Stimulated activated CD8-positive, alpha-beta memory T cell treated with anti-CD3 and anti-CD28 coated beads, Interleukin-12 subunit alpha, Interleukin-12 subunit beta, amount 100 ng/mL, for 24 hours (primary cell): ENCODE results near the gene RBM18.

ENCODE experiments used
- DNase-seq: peaks from one replicate; pipeline ENCODE4 v3.0.0-alpha.2; 2020; ENCODE audit errors: extremely low read depth

RBM18 gene

GRCh38 chr9:122258886-122259415, 5.7 kb downstream of the RBM18 start:
- DNase-seq, result no peak

- no peak for DNase-seq
Observed at GRCh38 chr9:122256206-122256605, 8.4 kb downstream of the RBM18 start.

- DNase-seq, result no peak
Observed at GRCh38 chr9:122254761-122255160, 9.9 kb downstream of the RBM18 start.

GRCh38 chr9:122252796-122253195, 11.8 kb downstream of the RBM18 start:
- no peak for DNase-seq

- DNase-seq, result no peak
Observed at GRCh38 chr9:122251351-122251750, 13.3 kb downstream of the RBM18 start.

- no peak for DNase-seq
Observed at GRCh38 chr9:122248448-122248865, 16.2 kb downstream of the RBM18 start.

- DNase-seq, result no peak
Observed at GRCh38 chr9:122246666-122247065, 18.0 kb downstream of the RBM18 start.

GRCh38 chr9:122244349-122244748, 20.3 kb downstream of the RBM18 start:
- no peak for DNase-seq

- DNase-seq, result no peak
Observed at GRCh38 chr9:122239722-122240121, 24.9 kb downstream of the RBM18 start.

GRCh38 chr9:122236681-122237080, 28.0 kb downstream of the RBM18 start:
- DNase-seq, result no peak

GRCh38 chr9:122234022-122234748, 30.5 kb downstream of the RBM18 start:
- DNase-seq, result no peak

- no peak for DNase-seq
Observed at GRCh38 chr9:122232796-122233306, 31.8 kb downstream of the RBM18 start.

GRCh38 chr9:122229485-122229837, 35.2 kb downstream of the RBM18 start:
- no peak for DNase-seq

- no peak for DNase-seq
Observed at GRCh38 chr9:122228568-122229484, 35.8 kb downstream of the RBM18 start, which contains the start of gene LHX6. LHX6 (minus strand) TSS chr9:122228957; CDS start chr9:122228740, 217 bp downstream.

GRCh38 chr9:122228191-122228567, 36.5 kb downstream of the RBM18 start:
- DNase-seq, result no peak

GRCh38 chr9:122227575-122227900, 37.1 kb downstream of the RBM18 start:
- DNase-seq, result no peak

GRCh38 chr9:122226758-122227574, 37.7 kb downstream of the RBM18 start:
- no peak for DNase-seq

- DNase-seq, result no peak
Observed at GRCh38 chr9:122226142-122226757, 38.4 kb downstream of the RBM18 start.

- DNase-seq, result no peak
Observed at GRCh38 chr9:122225312-122226141, 39.1 kb downstream of the RBM18 start.

- no peak for DNase-seq
Observed at GRCh38 chr9:122223435-122223834, 41.2 kb downstream of the RBM18 start.
